Activated T-cell treated with anti-CD3 and anti-CD28 coated beads, Interleukin-2, amount 50 U/mL, for 1 hour (primary cell): ENCODE measurements around the gene RASIP1.
A peak's percentile ranks its signal among the peaks of the same experiment; 100 is the strongest.

Experiments
- DNase-seq: peaks from one replicate; pipeline ENCODE4 v3.0.0-alpha.2; 2020

Gene RASIP1

DNA sequence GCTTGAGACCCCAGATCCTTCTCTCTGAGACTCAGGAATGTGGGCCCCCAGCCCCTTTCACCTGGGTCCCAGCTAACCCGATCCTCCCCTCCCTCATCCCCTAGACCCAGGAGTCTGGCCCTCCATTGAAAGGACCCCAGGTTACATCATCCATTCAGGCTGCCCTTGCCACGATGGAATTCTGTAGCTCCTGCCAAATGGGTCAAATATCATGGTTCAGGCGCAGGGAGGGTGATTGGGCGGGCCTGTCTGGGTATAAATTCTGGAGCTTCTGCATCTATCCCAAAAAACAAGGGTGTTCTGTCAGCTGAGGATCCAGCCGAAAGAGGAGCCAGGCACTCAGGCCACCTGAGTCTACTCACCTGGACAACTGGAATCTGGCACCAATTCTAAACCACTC, 15.4 kb upstream of the RASIP1 start:
- no peak for DNase-seq

- no peak for DNase-seq
These were observed 14.8 kb upstream of the RASIP1 start, which contains the start of gene FGF21 for GRCh38 chr19:48755084-48755641. FGF21 (plus strand) TSS chr19:48755524; CDS start chr19:48756237, 713 bp downstream.

GRCh38 chr19:48752496-48753365, 12.3 kb upstream of the RASIP1 start, which contains the start of gene FUT1:
FUT1 (minus strand) TSS chr19:48752641; CDS start chr19:48751281, 1,360 bp downstream.
- DNase-seq = peak; percentile 48

GRCh38 chr19:48751845-48752495, 11.6 kb upstream of the RASIP1 start:
- no peak for DNase-seq

GRCh38 chr19:48750771-48751504, 10.5 kb upstream of the RASIP1 start:
- DNase-seq = no peak

GRCh38 chr19:48750351-48750750, 9.9 kb upstream of the RASIP1 start:
- no peak for DNase-seq

DNA sequence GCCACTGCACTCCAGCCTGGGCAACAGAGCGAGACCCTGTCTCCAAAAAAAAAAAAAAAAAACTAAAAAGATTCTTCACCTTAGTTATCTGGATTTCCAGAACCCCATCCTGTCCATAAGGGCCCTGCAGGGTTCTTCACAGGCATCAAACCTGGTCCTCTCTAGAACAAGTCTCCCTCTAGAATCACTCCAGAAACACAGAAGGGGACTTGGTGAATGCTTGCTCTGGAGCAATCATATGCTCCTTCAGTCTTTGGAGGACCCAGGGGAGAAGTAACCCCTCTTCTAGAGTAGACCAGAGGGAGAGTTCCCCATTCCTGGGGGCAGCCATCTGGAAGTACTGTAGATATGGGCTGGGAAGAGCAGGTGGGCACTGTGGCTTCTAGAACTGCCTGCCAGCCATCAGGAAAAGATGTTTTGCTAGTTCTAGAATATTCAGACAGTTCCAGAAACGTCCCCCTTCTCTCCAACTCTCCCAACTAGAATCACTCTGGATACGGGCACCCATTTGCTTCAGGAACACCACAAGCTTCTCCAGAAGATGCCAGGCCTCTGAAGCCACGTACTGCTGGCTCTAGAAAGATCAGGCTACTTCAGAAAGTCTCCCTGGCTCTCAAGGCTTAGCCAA, 9.3 kb upstream of the RASIP1 start:
- no peak for DNase-seq

DNA sequence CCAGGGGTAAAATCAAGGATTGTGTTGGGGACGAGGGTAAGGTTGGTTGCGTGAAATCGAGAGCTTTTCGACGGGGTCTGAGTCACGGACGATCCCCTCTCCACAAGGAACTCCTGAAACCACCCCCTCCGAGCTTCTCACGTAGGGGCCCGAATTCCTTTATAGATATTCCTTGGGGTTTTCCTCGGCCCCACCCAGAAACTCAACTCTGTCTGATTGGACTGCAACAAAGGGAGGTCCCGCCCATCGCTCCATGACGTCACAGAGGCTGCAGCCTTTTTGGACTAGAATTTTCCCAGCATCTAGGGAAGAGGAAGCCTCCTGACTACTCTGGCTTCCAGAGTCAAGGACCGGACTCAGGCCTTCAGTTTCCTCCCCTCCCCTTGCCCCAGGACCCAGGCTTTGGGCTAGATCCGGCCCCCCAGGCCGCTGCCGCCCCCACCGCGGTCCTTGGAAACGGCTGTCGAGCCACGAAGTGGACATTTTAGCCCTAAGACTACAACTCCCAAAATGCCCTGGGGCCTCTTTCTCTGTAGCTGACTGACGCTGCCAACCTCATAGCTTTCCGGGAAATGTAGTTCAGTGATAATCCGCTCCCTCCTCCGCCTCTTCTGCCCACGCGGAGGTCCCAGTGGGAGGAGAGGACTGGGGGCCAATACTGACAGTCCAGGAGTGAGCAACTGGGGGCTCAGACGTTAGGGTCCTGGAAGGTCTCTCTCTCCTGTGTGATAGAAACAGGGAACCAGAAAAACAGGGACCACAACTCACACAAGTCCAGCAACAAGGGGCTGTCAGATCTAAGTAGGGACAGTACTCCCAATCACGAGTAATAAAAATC, 6.5 kb upstream of the RASIP1 start, which contains the start of gene IZUMO1:
IZUMO1 (minus strand) TSS at position 172 of the 838 bp plus-strand sequence. CDS start 1,050 bp downstream, outside the sequence.
- DNase-seq = peak; percentile 35

GRCh38 chr19:48746110-48746509, 5.7 kb upstream of the RASIP1 start:
- DNase-seq = no peak

- peak; percentile 46 for DNase-seq
These were observed 5.0 kb upstream of the RASIP1 start for GRCh38 chr19:48745208-48745995.

GRCh38 chr19:48742096-48742495, 1.7 kb upstream of the RASIP1 start:
- no peak for DNase-seq

GRCh38 chr19:48741129-48741999, 954 bp upstream of the RASIP1 start:
- peak; percentile 40 for DNase-seq

DNA sequence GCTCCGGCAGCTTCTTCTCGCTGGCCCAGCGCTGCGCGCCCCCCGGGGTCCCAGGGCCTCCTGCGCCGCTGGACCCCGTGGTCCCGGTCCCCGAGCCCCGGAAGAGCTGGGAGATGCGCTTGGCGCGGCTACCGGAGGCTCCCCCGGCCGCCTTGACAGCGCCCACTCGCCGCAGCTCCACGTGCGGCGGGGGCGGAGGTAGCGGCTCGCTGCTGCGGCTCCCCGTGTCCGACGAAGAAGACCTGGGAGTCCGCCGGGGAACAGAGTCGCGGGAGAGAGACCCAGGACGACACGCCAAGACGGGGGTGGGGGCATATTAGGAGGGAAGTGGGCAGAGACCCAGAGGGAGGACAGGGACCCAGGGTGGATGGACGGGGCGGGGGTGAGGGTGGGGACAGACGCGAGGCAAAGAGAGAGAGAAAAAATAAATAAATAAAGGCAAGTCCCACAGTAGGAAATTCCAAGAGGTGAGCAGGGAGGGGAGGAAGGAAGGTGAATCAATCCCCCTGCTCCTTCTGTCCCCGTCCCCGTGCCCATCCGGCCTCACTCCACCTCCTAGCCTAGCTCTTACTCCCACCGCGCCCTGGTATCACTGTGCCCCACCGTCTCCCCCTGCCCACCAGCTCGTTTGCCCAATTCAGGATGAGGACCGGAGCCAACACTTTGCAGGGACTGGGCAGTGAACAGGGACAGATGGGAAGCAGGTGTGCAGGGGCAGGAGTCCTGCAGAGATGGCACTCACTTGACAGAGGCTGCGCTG, 826 bp downstream of the RASIP1 start:
- no peak for DNase-seq

- peak; percentile 92 for DNase-seq
These were observed 1.6 kb downstream of the RASIP1 start for GRCh38 chr19:48738557-48739403.

DNA sequence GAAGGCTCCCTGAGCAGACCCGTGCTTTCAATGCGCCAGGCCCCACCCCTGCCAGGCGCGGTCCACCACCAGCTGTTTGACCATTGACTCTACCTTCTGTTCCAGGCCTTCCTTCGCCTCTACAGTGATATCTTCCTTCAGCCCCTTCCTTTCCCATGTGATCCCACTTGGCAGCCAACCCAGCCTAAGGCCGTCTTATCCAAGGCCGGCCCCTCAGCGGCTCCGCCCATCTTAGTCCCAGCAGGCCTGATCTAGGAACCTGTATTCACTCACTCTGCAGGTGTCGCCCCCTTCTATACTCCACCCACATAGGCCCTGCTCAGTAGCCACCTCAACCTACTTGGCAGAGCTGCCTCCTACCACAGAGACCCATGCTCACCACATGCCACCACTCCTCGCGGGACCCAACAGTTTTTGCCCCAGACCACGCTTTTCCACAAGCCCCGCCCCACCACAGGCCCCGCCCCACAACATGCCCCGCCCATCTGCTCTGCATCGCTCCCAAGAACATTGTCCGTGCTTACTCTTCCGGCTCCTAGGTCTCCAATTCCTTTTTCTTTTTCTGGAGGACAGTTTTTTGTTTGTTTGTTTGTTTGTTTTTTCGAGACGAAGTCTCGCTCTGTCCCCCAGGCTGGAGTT, 2.9 kb downstream of the RASIP1 start:
- no peak for DNase-seq

DNA sequence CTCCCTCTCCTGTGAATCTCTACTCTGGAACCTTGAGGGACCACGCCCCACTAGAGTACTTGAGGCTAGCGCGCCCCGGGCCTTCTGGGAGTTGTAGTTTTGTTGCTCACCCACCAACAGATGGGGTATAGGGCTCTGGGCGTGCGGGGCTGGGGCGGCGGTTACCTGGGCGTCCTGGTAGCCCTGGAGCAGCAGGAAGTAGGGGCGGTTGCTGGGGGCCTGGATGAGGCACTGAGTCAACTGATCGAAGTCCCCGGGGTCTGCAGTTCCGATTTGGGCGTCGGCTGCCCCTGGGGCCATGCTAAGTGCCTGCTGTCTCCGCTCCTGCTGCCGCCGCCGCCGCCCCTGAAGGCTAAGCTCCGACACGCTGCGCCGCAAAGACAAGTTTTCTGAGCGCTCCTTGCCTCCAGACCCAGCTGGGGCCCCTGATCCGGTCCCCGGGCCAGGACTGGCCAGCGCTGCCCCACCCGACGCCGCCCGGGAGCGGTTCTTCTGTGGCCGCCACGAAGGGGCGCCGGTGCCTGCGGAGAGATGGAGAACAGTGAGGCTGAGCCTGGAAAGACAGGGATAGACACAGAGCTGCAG, 5.3 kb downstream of the RASIP1 start:
- no peak for DNase-seq

- DNase-seq = no peak
These were observed 5.8 kb downstream of the RASIP1 start for GRCh38 chr19:48734625-48735024.
